ENCODE results near the gene BRD2.

BRD2 gene

GRCh38 chr6:32968093-32968866 lies at the start of gene BRD2:
BRD2 (plus strand) TSS chr6:32968594; CDS start chr6:32972899, 4,305 bp downstream.
- peak within 1 kb of the TSS; percentile 84 for H3K4me3 ChIP-seq (replicated peaks; ENCODE audit: low read depth, low read length)
- DNase-seq (ENCODE audit: low read depth), result peak; percentile 97
- no peak for TF ChIP-seq CTCF (IDR thresholded peaks at IDR 0.05; ENCODE audit: low read length, missing control alignments)

GRCh38 chr6:32920715-32921114 lies 47.7 kb upstream of the BRD2 start:
- DNase-seq (ENCODE audit: low read depth), result no peak

GRCh38 chr6:32922083-32922482 lies 46.3 kb upstream of the BRD2 start:
- DNase-seq (ENCODE audit: low read depth), result no peak
- TF ChIP-seq CTCF (IDR thresholded peaks at IDR 0.05; ENCODE audit: low read length, missing control alignments), result no peak

More at GRCh38 chr6:32920715-32921114, 47.7 kb upstream of the BRD2 start:
- no peak overlapping the region for H3K4me3 ChIP-seq (replicated peaks; ENCODE audit: low read depth, low read length)
- TF ChIP-seq CTCF (IDR thresholded peaks at IDR 0.05; ENCODE audit: low read length, missing control alignments), result no peak

GRCh38 chr6:32931211-32931610 lies 37.2 kb upstream of the BRD2 start:
- DNase-seq (ENCODE audit: low read depth), result no peak
- TF ChIP-seq CTCF (IDR thresholded peaks at IDR 0.05; ENCODE audit: low read length, missing control alignments), result no peak

More at GRCh38 chr6:32922083-32922482, 46.3 kb upstream of the BRD2 start:
- no peak overlapping the region for H3K4me3 ChIP-seq (replicated peaks; ENCODE audit: low read depth, low read length)

GRCh38 chr6:32932132-32932868 lies 36.1 kb upstream of the BRD2 start:
- no peak overlapping the region for H3K4me3 ChIP-seq (replicated peaks; ENCODE audit: low read depth, low read length)
- peak; percentile 28 for DNase-seq (ENCODE audit: low read depth)
- TF ChIP-seq CTCF (IDR thresholded peaks at IDR 0.05; ENCODE audit: low read length, missing control alignments), result no peak

More at GRCh38 chr6:32931211-32931610, 37.2 kb upstream of the BRD2 start:
- no peak overlapping the region for H3K4me3 ChIP-seq (replicated peaks; ENCODE audit: low read depth, low read length)

GRCh38 chr6:32933661-32934085 lies 34.7 kb upstream of the BRD2 start:
- TF ChIP-seq CTCF (IDR thresholded peaks at IDR 0.05; ENCODE audit: low read length, missing control alignments), result peak; percentile 92
- H3K4me3 ChIP-seq (replicated peaks; ENCODE audit: low read depth, low read length), result no peak overlapping the region
- peak; percentile 85 for DNase-seq (ENCODE audit: low read depth)

All from fibroblast of pulmonary artery (primary cell).